K562 (cell line): Measurements from ENCODE around the gene ATF7IP. TPM values are rescaled to one million over a fixed set of nuclear protein-coding genes. Genes with fewer than 3 reads are reported as not detected.
A peak's percentile ranks its signal among the peaks of the same experiment; 100 is the strongest.

Experiments used
- ATAC-seq: fragments of 200-7000 bp; cut with Tn5 transposase; 3 replicates; pipeline ENCODE4 v1.9.1; 2020; ENCODE audit warnings: moderate library complexity
- BruUV-seq: library from RNA; stranded (reverse); fragments of 400-500 nt; replicated peaks from 2 replicates; lab custom pipeline; 2021; lab: Mats Ljungman, UMichigan
- CTCF ChIA-PET: fragments of 300-600 bp; formaldehyde crosslinking; extraction: SDS; loops from one replicate; lab custom pipeline; 2021; ENCODE audit warnings: low intra/inter-chr PET ratio; lab: Yijun Ruan, JAX
- POLR2A ChIA-PET: fragments of 300-600, 350-650 bp; sonication (Branson Sonifier 250); formaldehyde crosslinking; extraction: SDS; loops from one replicate; lab custom pipeline; 2021; ENCODE audit warnings: antibody characterized with exemption, inconsistent platforms; lab: Yijun Ruan, JAX
- DNase-seq, 4 experiments: peaks; one replicate each; pipeline versions ENCODE4 v3.0.0 to v3.0.0-alpha.2; 2011 to 2018; ENCODE audit warnings: low spot score in 3 of 4, mixed read lengths in 3 of 4; ENCODE audit errors: extremely low read depth in 1 of 4
- FAIRE-seq: peaks from 2 replicates; lab custom pipeline; 2011; peaks lifted over from hg19 to GRCh38; lab: Jason Lieb, UNC
- H2AFZ ChIP-seq: 2 replicates; pipeline ENCODE4 v1.6.0; 2011; ENCODE audit warnings: low read depth, low read length, control low read depth, inconsistent platforms
- H3K27ac ChIP-seq: fragments of 200-600 bp; 3 replicates; pipeline ENCODE4 v1.8.0; 2011; ENCODE audit warnings: low read depth, mild to moderate bottlenecking, control low read depth, inconsistent platforms, low read length, moderate library complexity, mixed read lengths; ENCODE audit errors: extremely low read depth
- H3K27me3 ChIP-seq, 2 experiments: fragments of 300-600 bp in 1 of 2; 2 replicates in 1 of 2; 3 replicates in 1 of 2; pipeline versions ENCODE4 v1.6.0 to v1.8.0; 2011; ENCODE audit warnings: inconsistent platforms in 2 of 2, low read length in 2 of 2, mild to moderate bottlenecking in 1 of 2, mixed read lengths in 1 of 2, moderate library complexity in 1 of 2; ENCODE audit not compliant: control insufficient read depth in 2 of 2, insufficient read depth in 2 of 2
- H3K36me3 ChIP-seq: fragments of 300-600 bp; 3 replicates; pipeline ENCODE4 v1.8.0; 2011; ENCODE audit warnings: mild to moderate bottlenecking, low read length, inconsistent platforms; ENCODE audit not compliant: control insufficient read depth, insufficient read depth
- H3K4me1 ChIP-seq, 2 experiments: fragments of 200-600 bp in 1 of 2; replicated peaks in 1 of 2; 2 replicates in 1 of 2; 3 replicates in 1 of 2; pipeline versions ENCODE4 v1.5.1 to v1.8.0; 2011; ENCODE audit warnings: inconsistent platforms in 2 of 2, low read length in 2 of 2, mild to moderate bottlenecking in 1 of 2, mixed read lengths in 1 of 2, moderate library complexity in 1 of 2; ENCODE audit not compliant: control insufficient read depth in 2 of 2, insufficient read depth in 2 of 2
- H3K4me2 ChIP-seq: 2 replicates; pipeline ENCODE4 v1.6.1; 2011; ENCODE audit warnings: low read length, control low read depth, inconsistent platforms, mixed read lengths; ENCODE audit not compliant: insufficient read depth
- H3K4me3 ChIP-seq: fragments of 200-600 bp; sonication (generic), shearing (Covaris generic); 2 replicates; pipeline ENCODE4 v1.5.1; 2016; ENCODE audit warnings: control low read depth, inconsistent platforms
- H3K79me2 ChIP-seq: fragments of 200-600 bp; 3 replicates; pipeline ENCODE4 v1.8.0; 2011; ENCODE audit warnings: low read length, inconsistent platforms; ENCODE audit not compliant: control insufficient read depth, insufficient read depth
- H3K9ac ChIP-seq, 2 experiments: 2 replicates each; pipeline versions ENCODE4 v1.6.0 to v1.6.1; 2011; ENCODE audit warnings: low read depth in 2 of 2, low read length in 2 of 2, control low read depth in 1 of 2, inconsistent platforms in 1 of 2, mild to moderate bottlenecking in 1 of 2, mixed read lengths in 1 of 2; ENCODE audit not compliant: insufficient read depth in 1 of 2
- H3K9me1 ChIP-seq: one replicate; pipeline ENCODE4 v1.6.0; 2011; ENCODE audit warnings: inconsistent platforms, mild to moderate bottlenecking, low read length, moderate library complexity; ENCODE audit not compliant: control insufficient read depth, insufficient read depth
- H3K9me3 ChIP-seq: replicated peaks from 2 replicates; pipeline ENCODE4 v1.5.1; 2011; ENCODE audit warnings: low read depth, low read length, inconsistent platforms; ENCODE audit not compliant: control insufficient read depth, insufficient read depth
- H4K20me1 ChIP-seq: replicated peaks from 2 replicates; pipeline ENCODE4 v1.6.1; 2011; ENCODE audit warnings: low read length, inconsistent platforms, mixed read lengths; ENCODE audit not compliant: control insufficient read depth, insufficient read depth
- EP400 ChIP-seq: fragments of 450-650 bp; IDR thresholded peaks from 2 replicates; pipeline ENCODE4 v1.6.1; 2017; ENCODE audit warnings: antibody characterized with exemption, mild to moderate bottlenecking, moderate library complexity
- HLTF ChIP-seq: fragments of 450-650 bp; IDR thresholded peaks from 2 replicates; pipeline ENCODE4 v1.6.1; 2016
- KLF13 ChIP-seq: fragments of 450-650 bp; IDR thresholded peaks from 2 replicates; pipeline ENCODE4 v1.6.1; 2016; ENCODE audit warnings: missing genetic modification characterization, low read depth, mild to moderate bottlenecking, missing compliant biosample characterization, moderate library complexity, borderline replicate concordance
- RAD51 ChIP-seq: fragments of 450-650 bp; IDR thresholded peaks from 2 replicates; pipeline ENCODE4 v1.7.1; 2016; ENCODE audit warnings: low read depth, mild to moderate bottlenecking, borderline replicate concordance
- TCF3 ChIP-seq: sonication (generic); formaldehyde crosslinking; IDR thresholded peaks from 2 replicates; pipeline ENCODE4 v1.4.0; 2020; ENCODE audit warnings: mild to moderate bottlenecking, missing genetic modification reagents
- TRIM28 ChIP-seq: fragments of 450-650 bp; IDR thresholded peaks from 2 replicates; pipeline ENCODE4 v1.6.1; 2017
- ZNF354B ChIP-seq: fragments of 250-450 bp; sonication (Bioruptor Pico); IDR thresholded peaks from 2 replicates; pipeline ENCODE4 v1.4.0; 2020
- ZNF507 ChIP-seq: conservative IDR thresholded peaks from 2 replicates; pipeline ENCODE4 v1.6.1; 2017; ENCODE audit warnings: missing genetic modification characterization, missing compliant biosample characterization
- ZNF79 ChIP-seq: fragments of 250-450 bp; sonication (Bioruptor Pico); IDR thresholded peaks from 2 replicates; pipeline ENCODE4 v1.4.0; 2020; ENCODE audit warnings: low read depth, mild to moderate bottlenecking, moderate library complexity
- WGBS: fragments of 100-300 bp; shearing (Covaris generic); methylation state at CpG from one replicate; pipeline ENCODE4 v1.1.6; 2016; ENCODE audit warnings: low coverage, mixed read lengths; ENCODE audit not compliant: insufficient coverage; ENCODE audit errors: missing lambda C conversion rate; 5-methylcytosine and 5-hydroxymethylcytosine counted together
- in situ Hi-C: fragments of 300-500 bp; cut with MboI; formaldehyde crosslinking; loops from 4 replicates; pipeline ENCODE4 v1.15.0; 2018; ENCODE audit warnings: inconsistent platforms, mixed read lengths
- intact Hi-C: fragments of 100-400 bp; cut with micrococcal nuclease; formaldehyde crosslinking; loops from 2 replicates; pipeline ENCODE4 v1.14.2; 2022
- polyA plus RNA-seq, 8 experiments: library from polyadenylated mRNA; depleted of rRNA in 4 of 8; stranded (reverse) in 5 of 8; unstranded in 3 of 8; fragments of >200 nt; fragmentation: Nextera tagmentation in 2 of 8; fragmentation: Illumina TruSeq in 1 of 8; extraction: Ambion mirVana in 2 of 8; extraction: Trizol in 1 of 8; gene quantifications; 2 replicates each; pipeline versions ENCODE4 v1.2.1 to v1.2.3, GENCODE V29; 2011 to 2014; ENCODE audit warnings: inconsistent platforms in 1 of 8, missing spikeins in 1 of 8
- total RNA-seq, 7 experiments: library from RNA; depleted of rRNA in 6 of 7; stranded (reverse); fragments of >200 nt in 6 of 7; fragmentation: Illumina TruSeq in 2 of 7; extraction: Trizol in 2 of 7; gene quantifications; 2 replicates each; pipeline versions ENCODE4 v1.2.1 to v1.2.3, GENCODE V29; 2011 to 2021; ENCODE audit warnings: low replicate concordance in 1 of 7
- TF ChIP-seq, protein P1 (sequence below): fragments of 250-450 bp; sonication (Bioruptor Pico); IDR thresholded peaks from 2 replicates; pipeline ENCODE4 v1.4.0; 2020; ENCODE audit warnings: mild to moderate bottlenecking, moderate library complexity
- TF ChIP-seq, protein P2 (sequence below): sonication (generic); formaldehyde crosslinking; IDR thresholded peaks from 2 replicates; pipeline ENCODE4 v1.8.0; 2022; ENCODE audit warnings: missing genetic modification reagents, mild to moderate bottlenecking, moderate library complexity, borderline replicate concordance
- TF ChIP-seq, protein P3 (sequence below): IDR thresholded peaks from 3 replicates; pipeline ENCODE4 v1.6.1; 2011; ENCODE audit warnings: borderline replicate concordance, mild to moderate bottlenecking, moderate library complexity; ENCODE audit not compliant: insufficient read length; ENCODE audit errors: extremely low read depth

The ATF7IP gene
- total and polyA plus RNA-seq, 9 of the 15 experiments (the other 6 are each of a cell fraction or from before 2014, with no cell fraction given): 2.8 to 27.1 (median 11.0) TPM

DNA sequence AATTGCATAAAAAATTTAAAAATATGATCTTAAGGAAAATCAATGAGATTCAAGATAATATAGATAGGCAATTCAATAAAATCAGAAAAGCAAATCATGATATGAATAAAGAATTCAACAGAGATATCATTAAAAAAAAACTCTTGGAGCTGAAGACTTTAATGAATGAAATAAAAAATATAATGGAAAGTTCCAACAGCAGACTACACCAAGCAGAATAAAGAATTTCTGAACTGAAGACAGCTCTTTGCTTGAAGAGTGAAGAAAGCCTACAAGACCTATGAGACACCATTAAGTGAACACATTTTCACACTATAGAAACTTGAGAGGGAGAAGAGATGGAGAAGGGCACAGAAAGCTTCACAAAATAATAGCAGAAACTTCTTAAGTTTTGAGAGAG, 156.3 kb downstream of the ATF7IP start:
- no peak overlapping the region for H2AFZ ChIP-seq
- in situ Hi-C loops: no loop called here
- H3K36me3 ChIP-seq: no peaks in the 10 kb centered on the region
- POLR2A ChIA-PET: no interaction called here
- no peak overlapping the region for H3K27ac ChIP-seq
- CTCF ChIA-PET: no interaction called here
- TF ChIP-seq, protein P1, sequence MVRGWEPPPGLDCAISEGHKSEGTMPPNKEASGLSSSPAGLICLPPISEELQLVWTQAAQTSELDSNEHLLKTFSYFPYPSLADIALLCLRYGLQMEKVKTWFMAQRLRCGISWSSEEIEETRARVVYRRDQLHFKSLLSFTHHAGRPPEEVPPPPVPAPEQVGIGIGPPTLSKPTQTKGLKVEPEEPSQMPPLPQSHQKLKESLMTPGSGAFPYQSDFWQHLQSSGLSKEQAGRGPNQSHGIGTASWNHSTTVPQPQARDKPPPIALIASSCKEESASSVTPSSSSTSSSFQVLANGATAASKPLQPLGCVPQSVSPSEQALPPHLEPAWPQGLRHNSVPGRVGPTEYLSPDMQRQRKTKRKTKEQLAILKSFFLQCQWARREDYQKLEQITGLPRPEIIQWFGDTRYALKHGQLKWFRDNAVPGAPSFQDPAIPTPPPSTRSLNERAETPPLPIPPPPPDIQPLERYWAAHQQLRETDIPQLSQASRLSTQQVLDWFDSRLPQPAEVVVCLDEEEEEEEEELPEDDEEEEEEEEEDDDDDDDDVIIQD (CRISPR knock-in tag): no peak
- TF ChIP-seq TCF3 (CRISPR knock-in tag) (no peak), TRIM28 (peak; percentile 51; the same call in 1 of the 2 replicates), ZNF79 (no peak)
- TF ChIP-seq, all 486 proteins: peak for 1
- H3K9me3 ChIP-seq: no peaks in the 10 kb centered on the region; the same call in none of the 2 replicates
- no peaks in the 10 kb centered on the region for H3K79me2 ChIP-seq
- FAIRE-seq: no peak
- intact Hi-C loops: no loop called here
- H3K27me3 ChIP-seq: no peaks in the 10 kb centered on the region
- no peak overlapping the region for H3K4me3 ChIP-seq
- DNase-seq: no peak
- no peaks in the 10 kb centered on the region for H3K9me1 ChIP-seq
- BruUV-seq: no TSS peak
- H3K4me2 ChIP-seq: no peak overlapping the region
- no peak overlapping the region for H3K9ac ChIP-seq
- ATAC-seq: no peak
- H3K4me1 ChIP-seq: no peaks in the 10 kb centered on the region
- no peaks in the 10 kb centered on the region for H4K20me1 ChIP-seq

DNA sequence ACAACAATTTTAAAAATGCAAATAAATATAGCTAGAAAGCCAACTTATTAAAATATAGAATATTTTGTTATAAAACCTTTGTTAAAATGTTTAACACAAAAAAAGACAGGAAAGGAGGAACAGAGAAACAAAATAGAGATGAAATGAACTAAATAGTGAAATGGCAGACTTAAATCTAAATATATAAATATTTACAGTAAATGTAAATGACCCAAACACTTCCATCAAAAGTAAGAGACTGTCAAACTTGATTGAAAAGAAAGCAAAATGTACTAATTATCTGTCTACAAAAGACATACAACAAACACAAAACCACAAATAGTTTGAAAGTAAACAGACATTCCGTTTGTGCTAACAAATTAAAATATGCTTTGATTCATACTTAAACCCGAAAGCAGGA, 160.5 kb downstream of the ATF7IP start:
- H3K4me1 ChIP-seq: no peaks in the 10 kb centered on the region
- ATAC-seq: no peak
- no peak overlapping the region for H3K27ac ChIP-seq
- DNase-seq: no peak
- no peaks in the 10 kb centered on the region for H4K20me1 ChIP-seq
- TF ChIP-seq, protein P2, sequence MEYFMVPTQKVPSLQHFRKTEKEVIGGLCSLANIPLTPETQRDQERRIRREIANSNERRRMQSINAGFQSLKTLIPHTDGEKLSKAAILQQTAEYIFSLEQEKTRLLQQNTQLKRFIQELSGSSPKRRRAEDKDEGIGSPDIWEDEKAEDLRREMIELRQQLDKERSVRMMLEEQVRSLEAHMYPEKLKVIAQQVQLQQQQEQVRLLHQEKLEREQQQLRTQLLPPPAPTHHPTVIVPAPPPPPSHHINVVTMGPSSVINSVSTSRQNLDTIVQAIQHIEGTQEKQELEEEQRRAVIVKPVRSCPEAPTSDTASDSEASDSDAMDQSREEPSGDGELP (CRISPR knock-in tag): no peak
- no peak for TF ChIP-seq HLTF
- no peak for TF ChIP-seq KLF13 (tag)
- TF ChIP-seq EP400: no peak
- peak; percentile 93 for TF ChIP-seq ZNF507 (tag)
- no peak for TF ChIP-seq RAD51
- TF ChIP-seq, protein P3, sequence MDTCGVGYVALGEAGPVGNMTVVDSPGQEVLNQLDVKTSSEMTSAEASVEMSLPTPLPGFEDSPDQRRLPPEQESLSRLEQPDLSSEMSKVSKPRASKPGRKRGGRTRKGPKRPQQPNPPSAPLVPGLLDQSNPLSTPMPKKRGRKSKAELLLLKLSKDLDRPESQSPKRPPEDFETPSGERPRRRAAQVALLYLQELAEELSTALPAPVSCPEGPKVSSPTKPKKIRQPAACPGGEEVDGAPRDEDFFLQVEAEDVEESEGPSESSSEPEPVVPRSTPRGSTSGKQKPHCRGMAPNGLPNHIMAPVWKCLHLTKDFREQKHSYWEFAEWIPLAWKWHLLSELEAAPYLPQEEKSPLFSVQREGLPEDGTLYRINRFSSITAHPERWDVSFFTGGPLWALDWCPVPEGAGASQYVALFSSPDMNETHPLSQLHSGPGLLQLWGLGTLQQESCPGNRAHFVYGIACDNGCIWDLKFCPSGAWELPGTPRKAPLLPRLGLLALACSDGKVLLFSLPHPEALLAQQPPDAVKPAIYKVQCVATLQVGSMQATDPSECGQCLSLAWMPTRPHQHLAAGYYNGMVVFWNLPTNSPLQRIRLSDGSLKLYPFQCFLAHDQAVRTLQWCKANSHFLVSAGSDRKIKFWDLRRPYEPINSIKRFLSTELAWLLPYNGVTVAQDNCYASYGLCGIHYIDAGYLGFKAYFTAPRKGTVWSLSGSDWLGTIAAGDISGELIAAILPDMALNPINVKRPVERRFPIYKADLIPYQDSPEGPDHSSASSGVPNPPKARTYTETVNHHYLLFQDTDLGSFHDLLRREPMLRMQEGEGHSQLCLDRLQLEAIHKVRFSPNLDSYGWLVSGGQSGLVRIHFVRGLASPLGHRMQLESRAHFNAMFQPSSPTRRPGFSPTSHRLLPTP: no peak
- TF ChIP-seq ZNF354B (CRISPR knock-in tag): 0 out of 2 replicates have a peak, but pooled peaks have one; percentile 37
- no peak overlapping the region for H2AFZ ChIP-seq
- H3K79me2 ChIP-seq: no peaks in the 10 kb centered on the region
- no peaks in the 10 kb centered on the region for H3K9me1 ChIP-seq
- no peaks in the 10 kb centered on the region for H3K27me3 ChIP-seq
- in situ Hi-C loops (no loop called here), intact Hi-C loops (no loop called here)
- no peak for FAIRE-seq
- no peak overlapping the region for H3K4me2 ChIP-seq
- H3K9me3 ChIP-seq: no peaks in the 10 kb centered on the region; the same call in none of the 2 replicates
- H3K9ac ChIP-seq: no peak overlapping the region
- ChIA-PET CTCF (no interaction called here), POLR2A (no interaction called here)
- WGBS: 39% methylated on average over 2 of the region's 2 CpGs
- no TSS peak for BruUV-seq
- H3K4me3 ChIP-seq: no peak overlapping the region
- no peaks in the 10 kb centered on the region for H3K36me3 ChIP-seq
